Thyroid gland (tissue), 4 donors: ENCODE data around the gene SLC35G2. TPM values are rescaled to one million over a fixed set of nuclear protein-coding genes. Genes with fewer than 3 reads are reported as not detected.
A peak's percentile ranks its signal among the peaks of the same experiment; 100 is the strongest.

ENCODE experiments used
- DNase-seq, 2 donors: peaks; one replicate each; pipeline ENCODE4 v3.0.0-alpha.2; 2019
- H3K27ac ChIP-seq, 3 donors: fragments of 200-600 bp; sonication (generic); 1 replicate in 2 of 3; 2 replicates in 1 of 3; pipeline ENCODE4 v1.5.1; 2016 to 2019; ENCODE audit warnings: mild to moderate bottlenecking in 1 of 3, moderate library complexity in 1 of 3
- H3K27me3 ChIP-seq: fragments of 200-600 bp; sonication (generic); one replicate; pipeline ENCODE4 v1.5.1; 2019
- H3K36me3 ChIP-seq, 2 donors: fragments of 200-600 bp; sonication (generic); one replicate each; pipeline ENCODE4 v1.5.1; 2016 to 2019
- H3K4me1 ChIP-seq, 2 donors: fragments of 200-600 bp; sonication (generic); one replicate each; pipeline ENCODE4 v1.5.1; 2017 to 2019
- H3K4me3 ChIP-seq, 3 donors: fragments of 200-600 bp; sonication (generic); replicated peaks in 1 of 3; 1 replicate in 2 of 3; 2 replicates in 1 of 3; pipeline ENCODE4 v1.5.1; 2016; ENCODE audit warnings: mild to moderate bottlenecking in 1 of 3
- H3K9me3 ChIP-seq: fragments of 200-600 bp; sonication (generic); one replicate; pipeline ENCODE4 v1.5.1; 2017
- CTCF ChIP-seq, 6 experiments: fragments of 200-600 bp in 3 of 6; fragments of 450-650 bp in 3 of 6; sonication (generic) in 3 of 6; IDR thresholded peaks; one replicate each; pipeline ENCODE4 v1.5.1; 2016 to 2019; ENCODE audit warnings: antibody characterized with exemption in 6 of 6, mild to moderate bottlenecking in 2 of 6, inconsistent platforms in 1 of 6, moderate library complexity in 1 of 6
- POLR2A ChIP-seq, 2 donors: fragments of 450-650 bp; IDR thresholded peaks; one replicate each; pipeline ENCODE4 v1.6.1; 2017; ENCODE audit warnings: antibody characterized with exemption in 2 of 2, mild to moderate bottlenecking in 2 of 2, moderate library complexity in 1 of 2
- WGBS, 2 donors: methylation state at CpG; one replicate each; pipeline ENCODE4 v1.1.5; 2017; 5-methylcytosine and 5-hydroxymethylcytosine counted together
- intact Hi-C: fragments of 100-400 bp; cut with DNase I; formaldehyde crosslinking; loops from one replicate; pipeline ENCODE4 v1.15.1; 2023
- total RNA-seq, 4 donors: library from RNA; depleted of rRNA; stranded (reverse); fragments of >200 nt; gene quantifications; one replicate each; pipeline ENCODE4 v1.2.3, GENCODE V29; 2016

Gene SLC35G2
- total RNA-seq, 4 donors from 2014 or later: 9.6 to 12.6 (median 11.5) TPM

- H3K27ac ChIP-seq: peak overlapping the region; percentile 1 to 73 (median 69)
- H3K4me1 ChIP-seq: peaks cover 18 to 34% of the 10 kb centered on the region in 2 donors
- TF ChIP-seq POLR2A (IDR thresholded peaks at IDR 0.05) (no peak), CTCF (IDR thresholded peaks at IDR 0.05) (no peak)
Observed at GRCh38 chr3:136839556-136839931, 20.6 kb downstream of the SLC35G2 start.

GRCh38 chr3:136840252-136840651, 21.3 kb downstream of the SLC35G2 start:
- no peak for TF ChIP-seq POLR2A (IDR thresholded peaks at IDR 0.05)
- no peak for TF ChIP-seq CTCF (IDR thresholded peaks at IDR 0.05)
- Histone ChIP-seq H3K36me3 (no peaks in the 10 kb centered on the region), H3K9me3 (no peaks in the 10 kb centered on the region), H3K27me3 (no peaks in the 10 kb centered on the region), H3K4me3 (no peak overlapping the region), H3K4me1 (peaks cover 18 to 28% of the 10 kb centered on the region in 2 donors), H3K27ac (peak overlapping the region in 2 of 3 donors; percentile 69 to 73)
- WGBS, 2 donors: 89 to 90% methylated on average over 2 of the region's 2 CpGs
- no peak for DNase-seq
- intact Hi-C loops: no loop called here

More at GRCh38 chr3:136839556-136839931, 20.6 kb downstream of the SLC35G2 start:
- no peak for DNase-seq
- Histone ChIP-seq H3K27me3 (no peaks in the 10 kb centered on the region), H3K4me3 (no peak overlapping the region), H3K36me3 (no peaks in the 10 kb centered on the region), H3K9me3 (no peaks in the 10 kb centered on the region)
- intact Hi-C loops: no loop called here

GRCh38 chr3:136842294-136842693, 23.4 kb downstream of the SLC35G2 start:
- Histone ChIP-seq H3K27ac (no peak overlapping the region), H3K9me3 (no peaks in the 10 kb centered on the region), H3K4me1 (peaks cover 12 to 23% of the 10 kb centered on the region in 2 donors), H3K36me3 (no peaks in the 10 kb centered on the region), H3K27me3 (no peaks in the 10 kb centered on the region), H3K4me3 (no peak overlapping the region)
- DNase-seq: no peak
- 96% methylated on average over 1 of the region's 1 CpG for WGBS, 2 donors
- TF ChIP-seq POLR2A (IDR thresholded peaks at IDR 0.05) (no peak), CTCF (IDR thresholded peaks at IDR 0.05) (no peak)
- intact Hi-C loops: no loop called here

- no peak overlapping the region for H3K27ac ChIP-seq
- no peak for DNase-seq
Observed at GRCh38 chr3:136844724-136845123, 25.8 kb downstream of the SLC35G2 start.

GRCh38 chr3:136852180-136852579, 33.3 kb downstream of the SLC35G2 start:
- intact Hi-C loops: no loop called here
- H3K27ac ChIP-seq: no peak overlapping the region
- H3K4me1 ChIP-seq: no peaks in the 10 kb centered on the region

More at GRCh38 chr3:136844724-136845123, 25.8 kb downstream of the SLC35G2 start:
- H3K9me3 ChIP-seq: no peaks in the 10 kb centered on the region
- no peaks in the 10 kb centered on the region for H3K36me3 ChIP-seq
- no peaks in the 10 kb centered on the region for H3K27me3 ChIP-seq
- intact Hi-C loops: no loop called here
- WGBS, 2 donors: 95 to 96% methylated on average over 1 of the region's 1 CpG
- TF ChIP-seq POLR2A (IDR thresholded peaks at IDR 0.05) (no peak), CTCF (IDR thresholded peaks at IDR 0.05) (no peak)
- no peak overlapping the region for H3K4me3 ChIP-seq
- H3K4me1 ChIP-seq: peaks cover 2 to 4% of the 10 kb centered on the region in 2 donors

GRCh38 chr3:136856665-136857064, 37.7 kb downstream of the SLC35G2 start:
- Histone ChIP-seq H3K27ac (no peak overlapping the region), H3K9me3 (no peaks in the 10 kb centered on the region), H3K4me1 (peaks cover 6 to 10% of the 10 kb centered on the region in 2 donors), H3K36me3 (no peaks in the 10 kb centered on the region), H3K27me3 (no peaks in the 10 kb centered on the region), H3K4me3 (no peak overlapping the region)
- intact Hi-C loops: no loop called here
- TF ChIP-seq POLR2A (IDR thresholded peaks at IDR 0.05): no peak
- DNase-seq: no peak

More at GRCh38 chr3:136852180-136852579, 33.3 kb downstream of the SLC35G2 start:
- DNase-seq: no peak
- no peak for TF ChIP-seq POLR2A (IDR thresholded peaks at IDR 0.05)
- WGBS, 2 donors: 70 to 72% methylated on average over 4 of the region's 4 CpGs
- H3K27me3 ChIP-seq: no peaks in the 10 kb centered on the region
- no peak overlapping the region for H3K4me3 ChIP-seq
- no peaks in the 10 kb centered on the region for H3K36me3 ChIP-seq
- H3K9me3 ChIP-seq: no peaks in the 10 kb centered on the region
